Neuron (in vitro differentiated cells): ENCODE measurements around the gene CCNK.

Experiments
- H2AFZ ChIP-seq: one replicate; pipeline ENCODE4 v1.6.1; 2013; ENCODE audit warnings: low read depth, mild to moderate bottlenecking, inconsistent platforms, low read length, moderate library complexity
- H3K27me3 ChIP-seq: one replicate; pipeline ENCODE4 v1.6.1; 2013; ENCODE audit warnings: low read length; ENCODE audit not compliant: insufficient read depth
- H3K36me3 ChIP-seq: one replicate; pipeline ENCODE4 v1.6.1; 2013; ENCODE audit warnings: low read length; ENCODE audit not compliant: insufficient read depth
- H3K4me1 ChIP-seq: one replicate; pipeline ENCODE4 v1.6.1; 2013; ENCODE audit warnings: low read length; ENCODE audit not compliant: insufficient read depth
- H3K4me3 ChIP-seq: 2 replicates; pipeline ENCODE4 v1.5.1; 2013; ENCODE audit warnings: mild to moderate bottlenecking, low read length, moderate library complexity
- H3K9me3 ChIP-seq: one replicate; pipeline ENCODE4 v1.6.1; 2013; ENCODE audit warnings: low read length

CCNK gene

DNA sequence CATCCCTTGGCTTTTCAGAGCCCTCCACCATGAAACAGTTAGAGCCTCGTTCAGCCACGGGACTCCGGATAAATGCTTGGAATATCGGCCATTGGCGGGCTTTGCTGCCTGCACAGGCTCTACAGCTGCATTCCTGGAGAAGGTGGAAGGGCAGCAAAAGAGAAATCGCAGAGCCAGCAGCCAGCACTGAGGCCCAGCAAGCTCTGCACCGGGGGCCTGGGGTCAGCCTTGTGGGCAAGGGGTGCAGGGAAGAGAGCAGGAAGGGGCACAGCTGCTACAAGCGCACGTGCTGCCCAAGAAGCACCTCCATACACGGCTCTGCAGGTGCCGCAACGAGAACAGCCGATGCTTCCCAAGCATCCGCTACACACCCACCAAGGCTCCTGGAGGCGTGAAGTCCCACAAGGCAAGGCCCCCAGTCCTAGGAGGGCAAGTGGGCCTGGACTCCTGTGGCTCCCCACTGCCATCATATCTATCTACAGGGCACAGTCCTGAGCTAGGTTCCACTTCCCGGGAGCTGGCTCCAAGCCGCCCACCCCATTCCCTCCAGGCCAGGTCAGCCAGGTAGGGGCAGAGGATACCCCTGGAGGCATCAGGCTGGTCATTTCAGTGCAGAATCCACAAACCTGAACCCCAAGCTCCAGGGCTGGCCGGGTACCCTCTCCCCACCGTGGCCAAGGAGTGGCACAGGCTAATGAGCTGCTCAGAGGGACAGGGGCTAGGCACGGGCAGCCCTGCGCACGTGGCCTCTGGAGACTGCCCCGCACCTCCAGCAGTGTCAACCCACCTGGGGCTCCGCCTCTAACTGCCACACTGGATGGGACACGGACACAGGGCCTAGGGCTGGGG is 40.2 kb downstream of the CCNK start:
- no peaks in the 10 kb centered on the region for H3K27me3 ChIP-seq
- H3K4me3 ChIP-seq = no peak overlapping the region
- no peaks in the 10 kb centered on the region for H3K9me3 ChIP-seq
- H3K36me3 ChIP-seq = peaks cover 11% of the 10 kb centered on the region
- H2AFZ ChIP-seq = no peak overlapping the region
- H3K4me1 ChIP-seq = peaks cover 35% of the 10 kb centered on the region

DNA sequence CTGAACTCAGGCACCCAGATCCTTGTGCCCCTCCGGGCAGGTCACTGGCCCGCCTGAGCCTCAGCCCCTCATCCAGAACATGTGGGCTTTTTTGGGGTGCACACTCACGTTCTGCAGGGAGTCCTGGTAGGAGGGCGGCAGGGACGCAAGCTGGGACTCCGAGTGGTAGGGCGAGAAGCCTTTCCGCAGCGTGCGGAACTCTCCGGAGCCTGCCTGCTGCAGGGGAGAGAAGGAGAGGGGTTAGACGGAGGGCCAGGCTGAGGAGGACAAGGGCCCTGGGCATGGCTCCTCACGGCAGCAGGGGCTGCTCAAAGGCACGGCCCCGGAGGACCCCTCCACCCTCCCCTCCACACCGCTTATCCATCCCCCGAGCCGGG is 40.8 kb downstream of the CCNK start:
- Histone ChIP-seq H2AFZ (no peak overlapping the region), H3K36me3 (peaks cover 9% of the 10 kb centered on the region), H3K4me1 (peaks cover 35% of the 10 kb centered on the region), H3K27me3 (no peaks in the 10 kb centered on the region), H3K4me3 (no peak overlapping the region), H3K9me3 (no peaks in the 10 kb centered on the region)

DNA sequence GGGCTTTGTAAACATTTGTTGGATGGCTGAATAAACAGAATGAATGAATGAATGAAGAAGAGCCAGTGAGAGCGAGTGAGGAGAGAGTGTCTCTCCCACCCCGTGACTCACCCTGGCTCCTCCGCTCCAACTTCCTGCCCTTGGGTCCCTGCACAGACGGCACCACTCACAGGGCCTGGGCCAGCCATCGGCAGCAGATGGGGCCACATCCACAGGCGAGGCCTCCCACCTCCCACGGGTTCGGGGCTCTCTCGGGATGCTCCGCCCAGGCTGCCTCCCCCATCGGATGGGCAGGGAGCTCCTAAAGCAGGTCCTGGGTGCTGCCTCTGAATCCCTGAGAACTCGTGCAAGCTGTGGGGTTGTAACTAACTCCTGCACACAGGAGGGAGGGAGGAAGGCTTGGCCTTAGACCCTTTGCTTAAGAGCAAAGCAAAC is 41.3 kb downstream of the CCNK start:
- no peak overlapping the region for H2AFZ ChIP-seq
- peaks cover 9% of the 10 kb centered on the region for H3K36me3 ChIP-seq
- no peak overlapping the region for H3K4me3 ChIP-seq
- peaks cover 35% of the 10 kb centered on the region for H3K4me1 ChIP-seq
- no peaks in the 10 kb centered on the region for H3K9me3 ChIP-seq
- H3K27me3 ChIP-seq = no peaks in the 10 kb centered on the region

DNA sequence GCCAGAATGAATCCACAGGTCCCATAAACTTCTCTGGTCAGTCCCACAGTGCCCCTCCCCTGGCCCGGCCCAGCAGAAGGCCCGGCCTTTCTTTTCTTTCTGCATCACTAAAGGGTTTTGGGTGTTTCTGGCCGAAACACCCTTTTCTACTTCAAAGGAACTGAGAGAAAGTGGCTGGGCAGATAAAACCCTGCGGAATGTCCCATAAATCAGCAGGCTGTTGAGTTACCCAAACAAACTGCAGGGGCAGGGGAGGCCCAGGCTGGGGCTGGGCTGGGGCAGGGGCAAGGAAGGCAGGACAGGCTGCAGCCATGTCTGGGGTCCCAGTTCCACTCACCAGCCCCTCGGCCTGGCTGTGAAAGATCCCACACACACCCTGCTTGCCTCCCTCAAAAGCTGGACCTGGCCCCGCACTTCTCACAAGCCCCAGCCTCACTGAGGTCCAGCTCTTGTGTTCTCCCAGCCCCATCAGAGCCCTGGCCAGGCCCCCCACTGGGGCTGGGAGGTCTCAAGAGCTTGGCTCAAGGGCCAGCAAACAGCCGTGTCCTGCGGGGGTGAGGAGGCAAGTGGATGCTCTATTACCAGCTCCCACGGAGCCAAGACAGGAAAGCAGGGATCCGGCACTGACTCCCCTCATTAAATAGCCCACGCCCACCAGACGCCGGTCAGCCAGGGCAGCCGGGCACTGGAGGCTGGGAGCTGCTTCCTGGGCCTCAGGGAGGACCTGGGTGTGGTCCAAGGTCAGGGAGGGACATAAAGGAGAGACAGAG is 41.9 kb downstream of the CCNK start:
- no peaks in the 10 kb centered on the region for H3K27me3 ChIP-seq
- H2AFZ ChIP-seq = no peak overlapping the region
- peaks cover 9% of the 10 kb centered on the region for H3K36me3 ChIP-seq
- no peaks in the 10 kb centered on the region for H3K9me3 ChIP-seq
- H3K4me1 ChIP-seq = peaks cover 35% of the 10 kb centered on the region
- no peak overlapping the region for H3K4me3 ChIP-seq

GRCh38 chr14:99523704-99524055 is 42.5 kb downstream of the CCNK start:
- Histone ChIP-seq H2AFZ (no peak overlapping the region), H3K27me3 (no peaks in the 10 kb centered on the region), H3K9me3 (no peaks in the 10 kb centered on the region), H3K4me1 (peaks cover 35% of the 10 kb centered on the region), H3K36me3 (peaks cover 9% of the 10 kb centered on the region), H3K4me3 (no peak overlapping the region)

- H3K4me3 ChIP-seq = no peak overlapping the region
- peaks cover 35% of the 10 kb centered on the region for H3K4me1 ChIP-seq
- no peaks in the 10 kb centered on the region for H3K27me3 ChIP-seq
- H3K36me3 ChIP-seq = peaks cover 9% of the 10 kb centered on the region
- no peak overlapping the region for H2AFZ ChIP-seq
- no peaks in the 10 kb centered on the region for H3K9me3 ChIP-seq
These were observed 43.0 kb downstream of the CCNK start for GRCh38 chr14:99524091-99524661.

DNA sequence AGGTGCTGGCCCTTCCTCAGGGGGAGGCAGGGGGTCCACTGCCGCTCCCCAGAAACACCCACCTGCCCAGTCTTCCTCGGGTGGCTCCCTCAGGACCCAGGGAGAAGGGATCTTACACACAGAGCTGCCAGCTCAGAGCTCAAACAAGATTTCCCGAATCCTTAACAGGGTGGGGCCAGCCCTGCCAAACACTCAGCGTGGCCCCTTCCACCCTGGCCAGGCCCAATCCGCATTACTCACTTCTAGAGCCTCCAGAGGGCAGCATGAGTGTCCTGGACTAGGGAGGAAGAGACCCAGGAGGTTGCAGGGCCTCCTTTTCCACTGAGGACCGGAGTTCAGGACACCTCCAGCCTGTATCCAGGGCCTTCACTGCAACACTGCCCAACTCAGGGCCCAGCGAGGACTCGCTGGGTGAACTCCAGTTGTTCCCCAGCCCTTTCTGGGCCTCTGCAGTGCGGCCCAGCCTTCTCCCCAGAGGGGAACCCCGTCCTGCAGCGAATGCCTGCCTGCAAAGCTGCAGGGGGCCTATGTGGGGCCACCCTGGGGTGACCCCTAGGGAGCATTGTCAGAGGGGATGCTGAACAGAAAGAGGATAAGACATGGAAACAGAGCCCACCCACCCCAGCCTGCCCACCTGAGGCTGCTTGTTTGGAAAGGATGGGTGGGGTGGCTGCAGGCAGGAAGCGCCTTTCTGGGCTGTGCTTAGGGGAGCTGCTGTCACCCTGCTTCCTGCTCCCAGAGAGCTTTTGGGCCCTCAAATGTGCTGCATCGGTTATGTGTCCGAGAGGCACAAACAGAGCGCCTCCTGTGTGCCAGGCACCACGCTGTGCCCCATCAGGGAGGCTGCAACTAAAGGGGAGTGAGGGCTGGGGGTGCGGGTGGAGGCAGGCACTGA is 43.8 kb downstream of the CCNK start:
- H3K36me3 ChIP-seq = peaks cover 5% of the 10 kb centered on the region
- H3K4me3 ChIP-seq = no peak overlapping the region
- no peak overlapping the region for H2AFZ ChIP-seq
- no peaks in the 10 kb centered on the region for H3K27me3 ChIP-seq
- H3K9me3 ChIP-seq = no peaks in the 10 kb centered on the region
- H3K4me1 ChIP-seq = peaks cover 38% of the 10 kb centered on the region

GRCh38 chr14:99525699-99526080 is 44.5 kb downstream of the CCNK start:
- no peaks in the 10 kb centered on the region for H3K27me3 ChIP-seq
- peaks cover 4% of the 10 kb centered on the region for H3K36me3 ChIP-seq
- H3K9me3 ChIP-seq = no peaks in the 10 kb centered on the region
- no peak overlapping the region for H2AFZ ChIP-seq
- no peak overlapping the region for H3K4me3 ChIP-seq
- H3K4me1 ChIP-seq = peaks cover 45% of the 10 kb centered on the region

GRCh38 chr14:99527026-99527425 is 45.8 kb downstream of the CCNK start:
- Histone ChIP-seq H2AFZ (no peak overlapping the region), H3K27me3 (no peaks in the 10 kb centered on the region), H3K4me3 (no peak overlapping the region), H3K4me1 (peaks cover 55% of the 10 kb centered on the region), H3K9me3 (no peaks in the 10 kb centered on the region), H3K36me3 (no peaks in the 10 kb centered on the region)

DNA sequence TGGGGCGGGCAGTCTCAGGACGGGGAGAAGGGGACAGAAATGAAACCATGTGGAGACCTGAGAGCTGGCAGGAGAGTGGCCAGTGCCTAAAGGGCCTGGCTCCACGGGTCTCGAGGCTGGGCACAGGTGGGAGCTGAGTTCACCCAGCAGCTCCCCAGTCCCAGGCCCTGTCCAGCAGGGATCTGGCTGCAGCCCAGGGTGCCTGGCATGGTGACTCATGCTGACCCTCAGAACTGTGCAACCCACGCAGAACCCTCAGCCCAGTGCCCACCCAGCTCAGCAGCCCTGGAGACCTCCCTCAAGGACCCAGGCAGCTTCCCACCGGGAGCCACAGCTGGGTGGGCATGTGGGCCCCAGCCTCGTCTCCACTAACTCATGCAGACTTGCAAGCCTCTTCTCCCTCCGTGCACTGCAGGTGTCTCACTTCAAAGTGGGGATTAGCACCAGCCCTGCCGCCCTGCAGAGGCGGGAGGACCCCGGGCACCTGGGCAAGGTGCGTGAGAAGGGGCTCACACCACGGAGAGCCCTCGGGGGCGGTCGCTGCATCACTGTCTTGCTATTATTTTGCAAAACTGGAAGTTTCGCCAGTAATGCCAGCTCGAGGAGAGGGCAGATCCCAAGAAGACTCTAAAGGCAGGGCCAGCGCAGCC is 46.3 kb downstream of the CCNK start:
- Histone ChIP-seq H3K27me3 (no peaks in the 10 kb centered on the region), H3K4me3 (no peak overlapping the region), H2AFZ (no peak overlapping the region), H3K36me3 (no peaks in the 10 kb centered on the region), H3K4me1 (peaks cover 55% of the 10 kb centered on the region), H3K9me3 (no peaks in the 10 kb centered on the region)

- no peaks in the 10 kb centered on the region for H3K9me3 ChIP-seq
- H2AFZ ChIP-seq = no peak overlapping the region
- H3K36me3 ChIP-seq = no peaks in the 10 kb centered on the region
- peaks cover 55% of the 10 kb centered on the region for H3K4me1 ChIP-seq
- H3K27me3 ChIP-seq = no peaks in the 10 kb centered on the region
- H3K4me3 ChIP-seq = no peak overlapping the region
These were observed 48.7 kb downstream of the CCNK start for GRCh38 chr14:99529899-99530298.

- Histone ChIP-seq H3K4me3 (no peak overlapping the region), H3K4me1 (peaks cover 56% of the 10 kb centered on the region), H3K9me3 (no peaks in the 10 kb centered on the region), H2AFZ (no peak overlapping the region), H3K36me3 (no peaks in the 10 kb centered on the region), H3K27me3 (no peaks in the 10 kb centered on the region)
These were observed 49.4 kb downstream of the CCNK start for GRCh38 chr14:99530407-99531155.
